ENCODE data around the gene NOTCH2. TPM values are rescaled to one million over a fixed set of nuclear protein-coding genes. Genes with fewer than 3 reads are reported as not detected.

The NOTCH2 gene
- total RNA-seq, 2 experiments from 2014 or later = 90.9 to 95.6 TPM

GRCh38 chr1:119893827-119894700 lies 175.4 kb downstream of the NOTCH2 start:
- H3K27me3 Mint-ChIP-seq = peaks cover 35% of the 10 kb centered on the region
- no peaks in the 10 kb centered on the region for H3K9me3 Mint-ChIP-seq (ENCODE audit: low read depth)
- H3K4me1 Mint-ChIP-seq = peaks cover 43% of the 10 kb centered on the region
- peak overlapping the region; percentile 83 for H3K27ac Mint-ChIP-seq
- CTCF ChIA-PET = interaction anchor here (1.0 to 1.4 kb wide), 4 partner anchors 11 to 85 kb away, joined by 3 to 4 read pairs (median 3); no protein-coding TSS in a partner anchor
- ATAC-seq (peak; percentile 22), DNase-seq (no peak)
- no peak overlapping the region for H3K4me3 Mint-ChIP-seq
- peaks cover 9% of the 10 kb centered on the region for H3K36me3 Mint-ChIP-seq

- peaks cover 7% of the 10 kb centered on the region for H3K9me3 Mint-ChIP-seq (ENCODE audit: low read depth)
- CTCF ChIA-PET = interaction anchor here (1.0 to 1.4 kb wide), 4 partner anchors 10 to 84 kb away, joined by 3 to 4 read pairs (median 3); no protein-coding TSS in a partner anchor
- DNase-seq (peak; percentile 60), ATAC-seq (peak; percentile 90)
- H3K27ac Mint-ChIP-seq = peak overlapping the region; percentile 83
- peaks cover 43% of the 10 kb centered on the region for H3K27me3 Mint-ChIP-seq
- no peak overlapping the region for H3K4me3 Mint-ChIP-seq
- H3K4me1 Mint-ChIP-seq = peaks cover 43% of the 10 kb centered on the region
- peaks cover 16% of the 10 kb centered on the region for H3K36me3 Mint-ChIP-seq
Observed at GRCh38 chr1:119893238-119893791, 176.1 kb downstream of the NOTCH2 start.

GRCh38 chr1:119891386-119891785 lies 178.1 kb downstream of the NOTCH2 start:
- H3K27me3 Mint-ChIP-seq = peaks cover 49% of the 10 kb centered on the region
- CTCF ChIA-PET = no interaction called here

GRCh38 chr1:119888476-119888875 lies 181.0 kb downstream of the NOTCH2 start:
- no peak for DNase-seq
- ATAC-seq = no peak
- H3K4me3 Mint-ChIP-seq = no peak overlapping the region
- CTCF ChIA-PET = no interaction called here
- H3K4me1 Mint-ChIP-seq = peaks cover 26% of the 10 kb centered on the region
- peaks cover 20% of the 10 kb centered on the region for H3K36me3 Mint-ChIP-seq
- peaks cover 10% of the 10 kb centered on the region for H3K9me3 Mint-ChIP-seq (ENCODE audit: low read depth)
- no peak overlapping the region for H3K27ac Mint-ChIP-seq
- peaks cover 29% of the 10 kb centered on the region for H3K27me3 Mint-ChIP-seq

More at GRCh38 chr1:119891386-119891785, 178.1 kb downstream of the NOTCH2 start:
- ATAC-seq (no peak), DNase-seq (no peak)
- Mint-ChIP-seq H3K36me3 (peaks cover 20% of the 10 kb centered on the region), H3K9me3 (ENCODE audit: low read depth) (peaks cover 10% of the 10 kb centered on the region), H3K27ac (no peak overlapping the region), H3K4me3 (no peak overlapping the region), H3K4me1 (peaks cover 43% of the 10 kb centered on the region)

GRCh38 chr1:119887427-119887826 lies 182.0 kb downstream of the NOTCH2 start:
- H3K4me1 Mint-ChIP-seq = peaks cover 16% of the 10 kb centered on the region
- DNase-seq (no peak), ATAC-seq (no peak)
- H3K9me3 Mint-ChIP-seq (ENCODE audit: low read depth) = peaks cover 10% of the 10 kb centered on the region
- CTCF ChIA-PET = interaction anchor here (0.7 to 2.8 kb wide), 3 partner anchors 10 to 289 kb away, joined by 3 to 13 read pairs (median 8); partner anchors contain the start of gene SEC22B
- no peak overlapping the region for H3K4me3 Mint-ChIP-seq
- H3K27ac Mint-ChIP-seq = no peak overlapping the region
- peaks cover 20% of the 10 kb centered on the region for H3K36me3 Mint-ChIP-seq
- peaks cover 29% of the 10 kb centered on the region for H3K27me3 Mint-ChIP-seq

GRCh38 chr1:119885903-119886783 lies 183.3 kb downstream of the NOTCH2 start:
- Mint-ChIP-seq H3K36me3 (peaks cover 16% of the 10 kb centered on the region), H3K4me1 (peaks cover 5% of the 10 kb centered on the region), H3K9me3 (ENCODE audit: low read depth) (peaks cover 10% of the 10 kb centered on the region), H3K27ac (no peak overlapping the region), H3K27me3 (peaks cover 23% of the 10 kb centered on the region), H3K4me3 (no peak overlapping the region)
- CTCF ChIA-PET = interaction anchor here (0.7 to 2.8 kb wide), 11 partner anchors 9 to 82 kb away, joined by 3 to 13 read pairs (median 5); no protein-coding TSS in a partner anchor
- DNase-seq (peak; percentile 75), ATAC-seq (peak; percentile 80)

- H3K36me3 Mint-ChIP-seq = peaks cover 13% of the 10 kb centered on the region
- peaks cover 31% of the 10 kb centered on the region for H3K27me3 Mint-ChIP-seq
- no peak overlapping the region for H3K27ac Mint-ChIP-seq
- DNase-seq (no peak), ATAC-seq (no peak)
- H3K4me3 Mint-ChIP-seq = no peak overlapping the region
- no peaks in the 10 kb centered on the region for H3K4me1 Mint-ChIP-seq
- peaks cover 10% of the 10 kb centered on the region for H3K9me3 Mint-ChIP-seq (ENCODE audit: low read depth)
- CTCF ChIA-PET = interaction anchor here (1.3 to 2.8 kb wide), 5 partner anchors 8 to 64 kb away, joined by 5 to 13 read pairs (median 6); no protein-coding TSS in a partner anchor
Observed at GRCh38 chr1:119884711-119885110, 184.8 kb downstream of the NOTCH2 start.

GRCh38 chr1:119883826-119884225 lies 185.6 kb downstream of the NOTCH2 start:
- H3K27me3 Mint-ChIP-seq = peaks cover 29% of the 10 kb centered on the region
- H3K4me1 Mint-ChIP-seq = no peaks in the 10 kb centered on the region
- CTCF ChIA-PET = interaction anchor here (0.7 to 1.9 kb wide), 4 partner anchors 10 to 14 kb away, joined by 3 to 5 read pairs (median 4); no protein-coding TSS in a partner anchor
- H3K36me3 Mint-ChIP-seq = peaks cover 10% of the 10 kb centered on the region
- H3K4me3 Mint-ChIP-seq = no peak overlapping the region
- ATAC-seq = no peak
- peaks cover 8% of the 10 kb centered on the region for H3K9me3 Mint-ChIP-seq (ENCODE audit: low read depth)
- DNase-seq = no peak
- no peak overlapping the region for H3K27ac Mint-ChIP-seq

GRCh38 chr1:119882132-119883049 lies 187.1 kb downstream of the NOTCH2 start:
- Mint-ChIP-seq H3K9me3 (ENCODE audit: low read depth) (no peaks in the 10 kb centered on the region), H3K36me3 (no peaks in the 10 kb centered on the region), H3K4me1 (no peaks in the 10 kb centered on the region), H3K4me3 (no peak overlapping the region), H3K27me3 (peaks cover 22% of the 10 kb centered on the region), H3K27ac (no peak overlapping the region)
- CTCF ChIA-PET = interaction anchor here (0.7 to 1.9 kb wide), 3 partner anchors 11 to 73 kb away, joined by 3 to 4 read pairs (median 3); no protein-coding TSS in a partner anchor
- ATAC-seq (no peak), DNase-seq (no peak)

GRCh38 chr1:119879510-119880434 lies 189.7 kb downstream of the NOTCH2 start:
- ATAC-seq (no peak), DNase-seq (no peak)
- no peak overlapping the region for H3K27ac Mint-ChIP-seq
- H3K4me1 Mint-ChIP-seq = no peaks in the 10 kb centered on the region
- no peaks in the 10 kb centered on the region for H3K36me3 Mint-ChIP-seq
- H3K27me3 Mint-ChIP-seq = peaks cover 21% of the 10 kb centered on the region
- no peaks in the 10 kb centered on the region for H3K9me3 Mint-ChIP-seq (ENCODE audit: low read depth)
- no peak overlapping the region for H3K4me3 Mint-ChIP-seq
- CTCF ChIA-PET = interaction anchor here (0.8 to 1.7 kb wide), 4 partner anchors 10 to 87 kb away, joined by 3 to 5 read pairs (median 4); no protein-coding TSS in a partner anchor

- Mint-ChIP-seq H3K9me3 (ENCODE audit: low read depth) (no peaks in the 10 kb centered on the region), H3K36me3 (no peaks in the 10 kb centered on the region), H3K27ac (no peak overlapping the region), H3K4me3 (no peak overlapping the region), H3K27me3 (peaks cover 34% of the 10 kb centered on the region), H3K4me1 (peaks cover 8% of the 10 kb centered on the region)
- ATAC-seq (no peak), DNase-seq (no peak)
- CTCF ChIA-PET = interaction anchor here (1.2 to 3.4 kb wide), 4 partner anchors 8 to 89 kb away, joined by 3 to 13 read pairs (median 4); no protein-coding TSS in a partner anchor
Observed at GRCh38 chr1:119878171-119878570, 191.3 kb downstream of the NOTCH2 start.

Measured in activated CD8-positive, alpha-beta memory T cell treated with anti-CD3 and anti-CD28 coated beads, Interleukin-2, amount 10 ng/mL, durations not matched to agents 7 days and 5 days (primary cell).